ENCODE results near the gene SEC23A. TPM values are rescaled to one million over a fixed set of nuclear protein-coding genes. Genes with fewer than 3 reads are reported as not detected.
A peak's percentile ranks its signal among the peaks of the same experiment; 100 is the strongest.
"Not testable (repeated sequence)": the region's sequence is repeated elsewhere in the genome, so short reads cannot be mapped to it uniquely, and the experiment has no call there.

Gene SEC23A
- polyA plus RNA-seq, 1 donor: 92.8 TPM

DNA sequence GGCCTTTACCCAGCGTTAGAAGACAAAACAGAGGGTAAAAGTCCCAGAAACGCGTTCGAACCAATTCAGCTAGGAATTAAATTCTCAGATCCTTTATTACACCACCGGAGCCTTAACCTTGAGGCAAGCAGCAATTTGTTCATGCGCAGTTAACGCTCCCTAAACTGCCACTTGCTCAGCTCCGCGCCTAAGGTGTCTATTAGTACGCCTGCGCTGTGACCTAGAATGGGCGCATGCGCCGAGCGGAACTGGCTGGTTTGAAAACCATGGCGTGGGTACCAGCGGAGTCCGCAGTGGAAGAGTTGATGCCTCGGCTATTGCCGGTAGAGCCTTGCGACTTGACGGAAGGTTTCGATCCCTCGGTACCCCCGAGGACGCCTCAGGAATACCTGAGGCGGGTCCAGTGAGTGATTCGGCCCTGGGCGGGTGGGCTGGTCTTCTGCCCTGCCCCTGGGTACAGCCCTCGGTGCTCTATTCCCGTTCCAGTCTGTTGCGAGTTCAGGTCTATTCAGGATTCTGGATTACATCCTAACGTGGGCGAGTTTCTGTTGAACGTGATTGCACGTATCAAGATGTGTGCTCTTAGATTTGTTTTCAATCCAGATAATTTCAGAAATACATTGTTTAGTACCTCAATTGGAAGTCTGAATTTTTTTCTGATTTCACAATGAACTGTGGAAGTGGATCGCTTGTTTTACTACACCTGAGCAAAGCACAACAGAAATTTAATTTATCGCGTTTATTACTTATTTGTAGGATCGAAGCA lies 11.2 kb upstream of the SEC23A start, which contains the start of gene GEMIN2:
Gene GEMIN2, plus strand, starts transcription at position 251 of the 766 bp plus-strand sequence. Its CDS starts 16 bp downstream, at position 267.
- H3K27ac ChIP-seq (ENCODE audit: low read length): peak within 1 kb of the TSS; percentile 58
- H3K4me1 ChIP-seq (ENCODE audit: control insufficient read depth, insufficient read depth, low read length): peaks cover 5% of the 10 kb centered on the region
- peaks cover 10% of the 10 kb centered on the region for H3K36me3 ChIP-seq (ENCODE audit: control insufficient read depth, insufficient read depth, low read length)
- no peaks in the 10 kb centered on the region for H3K9me3 ChIP-seq (ENCODE audit: control insufficient read depth, low read depth, low read length)
- DNase-seq: peak; percentile 92 to 95
- H3K27me3 ChIP-seq (ENCODE audit: control insufficient read depth, insufficient read depth, low read length): no peaks in the 10 kb centered on the region
- WGBS (ENCODE audit: insufficient coverage, low lambda C conversion rate): 0% methylated on average over 1 of the region's 40 CpGs
- peak within 1 kb of the TSS; percentile 68 for H3K4me3 ChIP-seq (ENCODE audit: low read length)

- 90% methylated on average over 2 of the region's 3 CpGs for WGBS (ENCODE audit: insufficient coverage, low lambda C conversion rate)
- Histone ChIP-seq H3K4me3 (ENCODE audit: low read length) (peak overlapping the region; percentile 68), H3K4me1 (ENCODE audit: control insufficient read depth, insufficient read depth, low read length) (peaks cover 5% of the 10 kb centered on the region), H3K27ac (ENCODE audit: low read length) (peak overlapping the region; percentile 31), H3K36me3 (ENCODE audit: control insufficient read depth, insufficient read depth, low read length) (peaks cover 8% of the 10 kb centered on the region), H3K9me3 (ENCODE audit: control insufficient read depth, low read depth, low read length) (no peaks in the 10 kb centered on the region), H3K27me3 (ENCODE audit: control insufficient read depth, insufficient read depth, low read length) (no peaks in the 10 kb centered on the region)
- DNase-seq: no peak
These were observed 10.6 kb upstream of the SEC23A start for GRCh38 chr14:39113685-39114072.

- Histone ChIP-seq H3K4me3 (ENCODE audit: low read length) (no peak overlapping the region), H3K27me3 (ENCODE audit: control insufficient read depth, insufficient read depth, low read length) (no peaks in the 10 kb centered on the region), H3K27ac (ENCODE audit: low read length) (no peak overlapping the region), H3K4me1 (ENCODE audit: control insufficient read depth, insufficient read depth, low read length) (peaks cover 4% of the 10 kb centered on the region), H3K36me3 (ENCODE audit: control insufficient read depth, insufficient read depth, low read length) (no peaks in the 10 kb centered on the region), H3K9me3 (ENCODE audit: control insufficient read depth, low read depth, low read length) (no peaks in the 10 kb centered on the region)
- DNase-seq: no peak
- 77% methylated on average over 4 of the region's 12 CpGs for WGBS (ENCODE audit: insufficient coverage, low lambda C conversion rate)
These were observed 7.1 kb upstream of the SEC23A start for GRCh38 chr14:39109893-39110715.

DNA sequence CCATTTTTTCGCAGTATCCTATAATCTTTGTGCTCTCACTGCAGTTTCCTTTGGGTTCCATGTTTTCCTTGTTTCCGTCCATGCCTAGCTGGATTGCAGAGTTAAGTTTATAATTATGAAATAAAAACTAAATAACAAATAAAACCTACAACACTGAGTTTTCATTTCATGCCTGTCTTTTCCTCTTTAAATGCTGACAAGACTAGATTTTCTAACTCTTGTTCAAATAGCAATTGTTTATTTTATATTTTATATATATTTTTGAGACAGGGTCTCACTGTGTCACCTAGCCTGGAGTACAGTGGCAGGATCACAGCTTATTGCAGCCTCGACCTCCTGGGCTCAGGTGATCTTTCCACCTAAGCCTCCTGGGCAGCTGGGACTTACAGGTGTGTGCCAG lies 5.8 kb upstream of the SEC23A start:
- no peak overlapping the region for H3K27ac ChIP-seq (ENCODE audit: low read length)
- WGBS (ENCODE audit: insufficient coverage, low lambda C conversion rate): 100% methylated on average over 2 of the region's 3 CpGs

GRCh38 chr14:39107591-39107996 lies 4.6 kb upstream of the SEC23A start:
- no peaks in the 10 kb centered on the region for H3K9me3 ChIP-seq (ENCODE audit: control insufficient read depth, low read depth, low read length)
- WGBS (ENCODE audit: insufficient coverage, low lambda C conversion rate): 50% methylated on average over 2 of the region's 2 CpGs
- peak; percentile 53 to 80 for DNase-seq
- H3K27ac ChIP-seq (ENCODE audit: low read length): no peak overlapping the region
- H3K27me3 ChIP-seq (ENCODE audit: control insufficient read depth, insufficient read depth, low read length): no peaks in the 10 kb centered on the region
- H3K36me3 ChIP-seq (ENCODE audit: control insufficient read depth, insufficient read depth, low read length): no peaks in the 10 kb centered on the region
- H3K4me3 ChIP-seq (ENCODE audit: low read length): no peak overlapping the region
- H3K4me1 ChIP-seq (ENCODE audit: control insufficient read depth, insufficient read depth, low read length): peaks cover 4% of the 10 kb centered on the region

More for the DNA sequence above, 5.8 kb upstream of the SEC23A start:
- DNase-seq: no peak
- Histone ChIP-seq H3K9me3 (ENCODE audit: control insufficient read depth, low read depth, low read length) (no peaks in the 10 kb centered on the region), H3K4me1 (ENCODE audit: control insufficient read depth, insufficient read depth, low read length) (peaks cover 4% of the 10 kb centered on the region), H3K27me3 (ENCODE audit: control insufficient read depth, insufficient read depth, low read length) (no peaks in the 10 kb centered on the region), H3K4me3 (ENCODE audit: low read length) (no peak overlapping the region), H3K36me3 (ENCODE audit: control insufficient read depth, insufficient read depth, low read length) (no peaks in the 10 kb centered on the region)

DNA sequence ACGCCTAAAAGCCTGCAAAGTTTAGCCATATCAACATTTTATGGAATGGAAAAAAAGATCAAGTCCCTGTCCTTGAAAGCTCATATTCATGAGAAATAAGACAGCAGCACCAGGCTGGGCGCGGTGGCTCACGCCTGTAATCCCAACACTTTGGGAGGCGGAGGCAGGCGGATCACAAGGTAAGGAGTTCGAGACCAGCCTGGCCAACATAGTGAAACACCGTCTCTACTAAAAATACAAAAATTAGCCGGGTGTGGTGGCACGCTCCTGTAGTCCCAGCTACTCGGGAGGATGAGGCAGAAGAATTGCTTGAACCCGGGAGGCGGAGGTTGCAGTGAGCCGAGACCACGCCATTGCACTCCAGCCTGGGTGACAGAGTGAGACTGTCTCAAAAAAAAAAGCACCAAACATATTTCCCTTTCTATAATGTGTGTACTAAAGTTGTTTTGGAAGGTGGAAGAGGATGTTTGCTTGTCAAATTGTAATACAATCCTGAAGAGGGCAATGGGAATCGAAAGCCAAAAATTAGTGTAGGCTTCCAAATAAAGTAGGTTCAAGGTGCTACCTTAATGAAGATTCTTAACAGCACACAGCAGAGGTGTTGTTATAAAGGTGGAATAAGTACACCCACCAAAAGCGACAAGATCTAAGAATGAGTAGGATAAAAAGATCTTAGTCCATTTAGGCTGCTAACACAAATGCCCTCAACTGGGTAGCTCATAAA lies 1.2 kb upstream of the SEC23A start:
- not testable (repeated sequence) for H3K9me3 ChIP-seq (ENCODE audit: control insufficient read depth, low read depth, low read length); DNase-seq; H3K27me3 ChIP-seq (ENCODE audit: control insufficient read depth, insufficient read depth, low read length); H3K36me3 ChIP-seq (ENCODE audit: control insufficient read depth, insufficient read depth, low read length); H3K4me1 ChIP-seq (ENCODE audit: control insufficient read depth, insufficient read depth, low read length)
- Histone ChIP-seq H3K4me3 (ENCODE audit: low read length) (peak overlapping the region; percentile 73), H3K27ac (ENCODE audit: low read length) (peak overlapping the region; percentile 97)
- 91% methylated on average over 1 of the region's 17 CpGs for WGBS (ENCODE audit: insufficient coverage, low lambda C conversion rate)

DNA sequence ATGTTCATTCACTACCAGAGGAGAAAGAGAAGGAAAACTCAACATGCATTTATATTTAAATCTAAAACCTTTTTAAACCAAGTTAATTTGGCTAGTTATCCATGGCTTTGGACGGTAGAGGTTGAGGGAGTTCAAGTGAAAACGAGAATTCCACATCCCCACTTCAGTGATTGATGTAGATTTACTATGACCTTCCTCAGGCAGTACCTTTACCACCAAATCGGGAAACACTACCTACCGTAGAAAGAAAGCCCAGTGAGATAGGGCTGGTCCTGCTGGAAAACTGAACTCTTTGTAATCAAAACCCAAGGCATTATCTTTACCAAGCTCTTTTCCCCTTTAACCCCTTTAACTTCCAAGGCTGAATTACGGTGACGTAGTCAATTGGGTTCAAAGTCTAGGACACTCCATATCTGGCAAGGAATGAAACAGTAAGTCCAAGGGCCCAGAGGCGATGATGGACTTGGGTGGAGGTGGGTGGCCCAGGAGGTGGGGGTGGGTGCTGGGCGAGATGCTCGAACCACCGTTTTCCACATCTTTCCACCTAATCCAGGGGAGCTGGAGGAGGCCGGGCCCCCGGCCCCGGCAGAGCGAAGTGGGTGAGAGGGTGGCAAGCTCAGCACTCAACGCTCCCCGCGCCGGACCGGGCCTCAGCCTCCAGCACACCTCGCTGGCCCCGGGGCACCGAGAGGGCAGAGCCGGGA lies 618 bp downstream of the SEC23A start:
- Histone ChIP-seq H3K27ac (ENCODE audit: low read length) (peak overlapping the region; percentile 97), H3K27me3 (ENCODE audit: control insufficient read depth, insufficient read depth, low read length) (no peaks in the 10 kb centered on the region), H3K4me1 (ENCODE audit: control insufficient read depth, insufficient read depth, low read length) (peaks cover 4% of the 10 kb centered on the region), H3K36me3 (ENCODE audit: control insufficient read depth, insufficient read depth, low read length) (peaks cover 3% of the 10 kb centered on the region), H3K9me3 (ENCODE audit: control insufficient read depth, low read depth, low read length) (no peaks in the 10 kb centered on the region), H3K4me3 (ENCODE audit: low read length) (peak overlapping the region; percentile 73)
- peak; percentile 92 to 97 for DNase-seq
- WGBS (ENCODE audit: insufficient coverage, low lambda C conversion rate): no CpG with 5 or more reads among the region's 23 CpGs

GRCh38 chr14:39099748-39100147 lies 3.3 kb downstream of the SEC23A start:
- peaks cover 17% of the 10 kb centered on the region for H3K36me3 ChIP-seq (ENCODE audit: control insufficient read depth, insufficient read depth, low read length)
- H3K4me3 ChIP-seq (ENCODE audit: low read length): no peak overlapping the region
- no peak overlapping the region for H3K27ac ChIP-seq (ENCODE audit: low read length)
- no peaks in the 10 kb centered on the region for H3K27me3 ChIP-seq (ENCODE audit: control insufficient read depth, insufficient read depth, low read length)
- no peaks in the 10 kb centered on the region for H3K9me3 ChIP-seq (ENCODE audit: control insufficient read depth, low read depth, low read length)
- H3K4me1 ChIP-seq (ENCODE audit: control insufficient read depth, insufficient read depth, low read length): peaks cover 3% of the 10 kb centered on the region
- DNase-seq: no peak

DNA sequence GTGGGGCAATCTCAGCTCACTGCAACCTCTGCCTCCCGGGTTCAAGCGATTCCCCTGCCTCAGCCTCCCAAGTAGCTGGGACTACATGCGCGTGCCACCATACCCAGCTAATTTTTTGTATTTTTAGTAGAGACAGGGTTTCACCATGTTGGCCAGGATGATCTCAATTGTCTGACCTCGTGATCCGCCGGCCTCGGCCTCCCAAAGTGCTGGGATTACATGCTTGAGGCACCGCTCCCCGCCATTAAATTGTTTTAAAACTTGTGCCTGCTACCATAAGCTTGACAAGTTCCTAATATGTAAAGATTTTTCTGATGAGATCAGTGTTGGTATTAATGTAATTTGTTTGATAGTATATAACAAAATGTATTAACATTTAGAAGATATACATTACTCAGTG lies 3.8 kb downstream of the SEC23A start:
- H3K4me1 ChIP-seq (ENCODE audit: control insufficient read depth, insufficient read depth, low read length): not testable (repeated sequence)

DNA sequence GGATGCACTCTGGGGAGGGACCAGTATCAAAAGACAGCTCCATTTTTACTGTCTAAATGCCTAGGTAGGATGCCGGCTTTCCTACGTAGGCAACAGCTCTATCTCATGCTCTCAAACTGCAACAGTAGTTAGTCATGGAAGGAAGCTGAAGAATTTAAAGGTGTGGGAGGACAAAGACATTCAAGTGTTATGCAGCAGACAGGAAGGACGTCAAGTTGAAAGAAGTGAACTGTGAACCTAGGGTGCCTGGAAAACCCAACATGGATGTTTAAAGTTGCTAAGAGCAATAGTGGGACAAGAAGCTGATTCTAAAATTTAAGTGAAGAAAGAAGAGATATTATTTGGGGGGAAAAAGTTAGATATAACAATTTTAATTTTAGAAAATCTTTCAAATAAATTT lies 5.9 kb downstream of the SEC23A start:
- Histone ChIP-seq H3K27me3 (ENCODE audit: control insufficient read depth, insufficient read depth, low read length) (no peaks in the 10 kb centered on the region), H3K9me3 (ENCODE audit: control insufficient read depth, low read depth, low read length) (no peaks in the 10 kb centered on the region), H3K4me1 (ENCODE audit: control insufficient read depth, insufficient read depth, low read length) (no peaks in the 10 kb centered on the region), H3K36me3 (ENCODE audit: control insufficient read depth, insufficient read depth, low read length) (peaks cover 31% of the 10 kb centered on the region), H3K4me3 (ENCODE audit: low read length) (no peak overlapping the region), H3K27ac (ENCODE audit: low read length) (peak overlapping the region; percentile 32)
- peak; percentile 28 to 57 for DNase-seq
- 17% methylated on average over 1 of the region's 3 CpGs for WGBS (ENCODE audit: insufficient coverage, low lambda C conversion rate)

More for the DNA sequence above, 3.8 kb downstream of the SEC23A start:
- H3K36me3 ChIP-seq (ENCODE audit: control insufficient read depth, insufficient read depth, low read length): peaks cover 22% of the 10 kb centered on the region
- not testable (repeated sequence) for H3K9me3 ChIP-seq (ENCODE audit: control insufficient read depth, low read depth, low read length); H3K27me3 ChIP-seq (ENCODE audit: control insufficient read depth, insufficient read depth, low read length); DNase-seq; H3K4me3 ChIP-seq (ENCODE audit: low read length); H3K27ac ChIP-seq (ENCODE audit: low read length)
- no CpG with 5 or more reads among the region's 10 CpGs for WGBS (ENCODE audit: insufficient coverage, low lambda C conversion rate)
